T follicular helper cell (primary cell): ENCODE data around the gene CASS4.
"Not testable (repeated sequence)": the region's sequence is repeated elsewhere in the genome, so short reads cannot be mapped to it uniquely, and the experiment has no call there.

Experiments
- DNase-seq: peaks from one replicate; pipeline ENCODE4 v3.0.0-alpha.2; 2020; ENCODE audit warnings: low read depth
- total RNA-seq, 2 experiments: gene quantifications; one replicate each; lab custom pipeline; 2026; lab: John Stamatoyannopoulos, UW

The CASS4 gene, protein sequence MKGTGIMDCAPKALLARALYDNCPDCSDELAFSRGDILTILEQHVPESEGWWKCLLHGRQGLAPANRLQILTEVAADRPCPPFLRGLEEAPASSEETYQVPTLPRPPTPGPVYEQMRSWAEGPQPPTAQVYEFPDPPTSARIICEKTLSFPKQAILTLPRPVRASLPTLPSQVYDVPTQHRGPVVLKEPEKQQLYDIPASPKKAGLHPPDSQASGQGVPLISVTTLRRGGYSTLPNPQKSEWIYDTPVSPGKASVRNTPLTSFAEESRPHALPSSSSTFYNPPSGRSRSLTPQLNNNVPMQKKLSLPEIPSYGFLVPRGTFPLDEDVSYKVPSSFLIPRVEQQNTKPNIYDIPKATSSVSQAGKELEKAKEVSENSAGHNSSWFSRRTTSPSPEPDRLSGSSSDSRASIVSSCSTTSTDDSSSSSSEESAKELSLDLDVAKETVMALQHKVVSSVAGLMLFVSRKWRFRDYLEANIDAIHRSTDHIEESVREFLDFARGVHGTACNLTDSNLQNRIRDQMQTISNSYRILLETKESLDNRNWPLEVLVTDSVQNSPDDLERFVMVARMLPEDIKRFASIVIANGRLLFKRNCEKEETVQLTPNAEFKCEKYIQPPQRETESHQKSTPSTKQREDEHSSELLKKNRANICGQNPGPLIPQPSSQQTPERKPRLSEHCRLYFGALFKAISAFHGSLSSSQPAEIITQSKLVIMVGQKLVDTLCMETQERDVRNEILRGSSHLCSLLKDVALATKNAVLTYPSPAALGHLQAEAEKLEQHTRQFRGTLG
- total RNA-seq, result 4.0 to 9.0 reads per million in 2 experiments

DNA sequence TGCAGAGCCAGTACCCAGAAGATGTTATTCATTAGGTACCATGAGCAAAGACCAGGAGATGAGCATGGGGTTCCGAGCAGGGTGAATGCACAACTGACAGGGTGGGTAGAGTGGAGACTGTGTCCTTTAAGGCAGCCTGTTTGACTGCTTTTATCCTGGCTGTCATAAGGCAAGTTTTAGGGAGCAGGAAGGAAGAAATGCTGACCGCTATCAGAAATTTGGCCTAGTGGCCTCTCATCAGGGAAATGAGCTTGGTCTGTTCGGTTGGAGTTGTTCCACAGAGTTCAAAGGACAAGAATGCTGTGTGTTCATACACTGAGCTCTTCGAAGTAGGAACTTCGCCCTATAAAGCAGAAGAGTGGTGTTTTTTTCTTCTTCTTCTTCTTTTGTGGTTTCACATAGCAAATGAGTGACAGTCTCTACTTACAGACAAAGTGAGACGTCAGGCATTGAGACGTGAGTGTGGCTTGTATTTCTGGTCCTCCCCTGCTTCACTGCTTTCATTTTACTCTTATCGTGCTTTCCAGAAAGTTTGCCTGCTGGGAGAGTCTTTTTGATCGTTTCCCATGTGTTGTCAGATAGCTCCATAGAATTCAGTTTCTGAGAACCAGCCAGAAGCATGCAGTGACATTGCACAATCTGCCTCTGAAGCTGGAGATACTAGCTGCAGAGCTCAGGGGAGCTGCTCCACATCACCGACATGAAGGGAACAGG, at the start of gene CASS4:
Gene CASS4 (plus strand): TSS at position 502 of the 714 bp plus-strand sequence. CDS start 199 bp downstream, at position 701.
- DNase-seq, result no peak

GRCh38 chr20:56362833-56363413, 49.1 kb upstream of the CASS4 start:
- no peak for DNase-seq

- no peak for DNase-seq
These were observed 48.6 kb upstream of the CASS4 start for GRCh38 chr20:56363491-56363890.

- no peak for DNase-seq
These were observed 43.5 kb upstream of the CASS4 start for GRCh38 chr20:56368351-56369134.

GRCh38 chr20:56369179-56369578, 42.9 kb upstream of the CASS4 start:
- DNase-seq, result no peak

DNA sequence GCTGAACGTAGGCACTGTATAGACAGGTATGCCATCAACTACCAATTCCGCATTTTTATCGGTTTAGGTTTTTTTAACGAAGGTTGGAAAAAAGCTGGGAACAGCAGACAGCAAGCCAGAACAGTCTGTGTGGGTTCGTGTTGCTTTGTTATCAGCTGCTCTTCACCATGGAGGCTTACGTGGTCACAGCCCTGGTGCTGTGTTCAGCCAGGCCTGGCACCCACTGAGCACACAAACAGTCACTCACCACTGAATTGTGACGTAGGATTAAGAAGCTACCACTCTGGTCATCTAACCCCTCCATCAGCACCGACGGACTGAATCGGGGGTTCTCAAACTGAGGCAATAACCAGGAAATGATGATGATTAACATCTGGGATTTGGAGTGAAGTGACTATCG, 40.1 kb upstream of the CASS4 start:
- no peak for DNase-seq

- DNase-seq, result no peak
These were observed 39.2 kb upstream of the CASS4 start for GRCh38 chr20:56372850-56373249.

DNA sequence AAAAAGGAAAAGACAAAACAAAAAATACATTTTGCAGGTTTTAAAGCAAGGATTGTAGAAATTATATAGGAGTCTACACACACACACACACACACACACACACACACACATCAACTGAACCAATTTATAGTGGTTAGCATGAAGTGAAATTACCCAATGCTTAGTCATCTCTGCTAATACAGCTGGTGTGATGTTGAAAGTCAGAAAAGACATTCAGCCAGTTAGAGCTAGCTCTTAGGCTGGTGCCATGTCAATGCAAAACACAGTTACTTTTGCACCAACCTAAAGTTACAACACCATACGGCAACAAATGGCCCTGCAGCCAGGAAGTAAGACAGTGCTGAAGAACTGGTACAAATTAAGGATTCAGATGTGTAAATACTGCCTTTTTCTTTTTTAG, 38.1 kb upstream of the CASS4 start:
- DNase-seq, result no peak

- no peak for DNase-seq
These were observed 35.7 kb upstream of the CASS4 start for GRCh38 chr20:56376331-56376730.

- DNase-seq, result no peak
These were observed 33.7 kb upstream of the CASS4 start for GRCh38 chr20:56378386-56378785.

DNA sequence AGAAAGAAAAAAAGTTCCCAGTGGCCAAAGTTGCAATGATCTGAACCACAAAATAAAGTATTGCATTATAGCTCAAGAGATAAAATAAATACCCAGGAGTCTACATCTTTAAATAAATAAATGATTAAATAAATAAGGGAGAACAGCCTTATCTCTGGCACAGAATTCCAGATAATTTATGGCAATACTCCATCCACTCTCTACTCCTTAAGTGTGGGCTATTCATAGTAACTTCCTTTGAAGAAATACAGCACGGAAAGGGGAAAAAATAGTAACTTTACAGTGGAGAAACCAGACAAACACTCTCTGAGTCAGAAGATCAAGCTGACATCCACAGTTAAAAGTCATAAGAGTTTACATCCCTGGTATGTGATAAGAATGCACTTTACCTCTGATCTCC, 31.7 kb upstream of the CASS4 start:
- DNase-seq, result no peak

GRCh38 chr20:56381501-56381900, 30.6 kb upstream of the CASS4 start:
- no peak for DNase-seq

DNA sequence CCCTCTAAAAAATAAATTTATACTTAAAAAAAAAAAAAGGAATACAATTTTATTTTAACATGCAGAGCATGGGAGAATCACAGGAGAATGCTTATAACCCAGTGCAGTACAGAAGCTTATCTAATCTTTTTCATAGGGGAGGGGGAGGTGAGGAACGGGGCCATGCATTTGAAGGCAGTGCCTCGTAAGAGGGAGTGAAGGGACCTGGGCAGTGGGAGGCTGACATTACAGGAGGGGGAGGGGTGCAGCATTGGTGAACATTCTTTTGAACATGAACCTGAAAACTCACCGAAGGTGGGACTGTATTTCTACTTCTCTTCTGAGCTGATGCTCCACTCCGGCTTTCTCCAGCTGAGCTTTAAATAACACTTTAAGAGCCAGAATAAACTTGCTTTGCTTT, 29.4 kb upstream of the CASS4 start:
- no peak for DNase-seq

GRCh38 chr20:56383334-56383733, 28.7 kb upstream of the CASS4 start:
- no peak for DNase-seq

DNA sequence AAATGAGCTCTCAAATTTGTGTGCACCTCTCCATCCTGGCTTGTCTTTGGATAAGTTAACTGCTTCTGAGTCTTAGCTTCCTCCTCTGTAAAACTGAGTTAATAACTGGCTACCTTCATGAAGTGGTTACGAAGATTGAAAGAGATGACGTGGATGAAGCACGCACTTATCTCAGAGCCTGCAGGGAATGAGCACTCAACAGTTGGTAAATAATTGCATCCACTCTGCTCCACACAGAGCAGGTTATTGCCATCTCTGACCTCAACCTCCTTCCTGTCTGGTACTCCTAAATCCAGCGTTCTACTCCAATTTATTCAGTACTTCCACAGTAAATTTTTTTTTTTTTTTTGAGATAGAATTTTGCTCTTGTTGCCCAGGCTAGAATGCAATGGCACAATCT, 26.9 kb upstream of the CASS4 start:
- no peak for DNase-seq

GRCh38 chr20:56386219-56386618, 25.8 kb upstream of the CASS4 start:
- DNase-seq, result no peak

DNA sequence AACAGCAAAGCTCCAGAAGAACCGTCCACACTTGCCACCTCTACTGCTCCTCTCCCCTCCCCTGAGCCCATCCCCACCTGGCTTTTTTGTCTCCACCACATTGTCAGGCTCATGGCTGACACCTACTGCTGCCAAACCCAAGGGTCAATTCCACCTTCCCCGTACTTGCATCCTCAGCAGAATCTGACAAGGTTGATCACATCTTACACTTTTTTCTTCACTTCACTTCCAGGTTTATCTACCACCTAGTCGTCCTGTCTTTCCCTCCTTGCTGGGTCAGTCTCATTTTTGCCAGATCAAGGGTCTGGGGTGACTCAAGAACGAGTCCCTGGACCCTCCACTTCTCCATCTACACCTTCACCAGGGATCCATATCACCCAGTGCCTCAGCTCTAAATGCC, 23.2 kb upstream of the CASS4 start:
- no peak for DNase-seq

DNA sequence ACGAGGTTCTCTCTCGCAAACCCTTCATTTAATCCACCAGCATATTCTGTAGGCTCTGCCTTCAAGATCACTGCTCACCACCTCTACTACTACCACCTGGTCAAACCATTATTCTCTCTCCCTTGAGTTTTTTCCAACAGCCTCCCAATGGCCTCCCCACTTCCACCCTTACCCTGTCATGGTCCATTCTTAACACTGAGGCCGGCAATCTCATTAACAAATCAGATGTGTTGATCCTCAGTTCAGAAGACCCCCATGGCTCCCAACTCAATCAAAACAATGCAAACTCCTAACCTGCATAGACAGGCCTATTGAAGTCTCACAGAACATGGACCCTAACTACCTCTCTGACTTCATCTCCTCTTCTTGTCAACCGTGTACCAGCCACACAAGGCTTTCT, 22.3 kb upstream of the CASS4 start:
- no peak for DNase-seq

GRCh38 chr20:56390396-56390795, 21.7 kb upstream of the CASS4 start:
- not testable (repeated sequence) for DNase-seq

DNA sequence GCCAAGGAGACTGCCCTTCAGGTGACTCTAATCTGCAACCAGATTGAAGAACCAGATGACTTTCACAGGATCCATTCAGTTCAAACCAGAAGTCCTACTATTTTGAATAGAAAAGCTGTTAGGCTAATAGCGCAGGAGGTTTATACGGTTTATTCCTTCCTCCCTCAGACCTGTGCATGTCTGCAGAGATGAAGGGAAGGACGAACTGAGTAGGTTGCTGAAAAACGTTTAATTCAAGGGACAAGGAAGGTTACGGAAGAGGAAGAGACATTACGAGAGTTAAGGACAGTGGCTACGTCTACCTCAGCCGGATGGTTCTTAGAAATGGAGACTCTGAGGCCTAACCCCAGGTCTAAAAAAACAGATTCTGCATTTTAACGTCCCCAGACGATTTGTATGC, 21.0 kb upstream of the CASS4 start:
- no peak for DNase-seq

DNA sequence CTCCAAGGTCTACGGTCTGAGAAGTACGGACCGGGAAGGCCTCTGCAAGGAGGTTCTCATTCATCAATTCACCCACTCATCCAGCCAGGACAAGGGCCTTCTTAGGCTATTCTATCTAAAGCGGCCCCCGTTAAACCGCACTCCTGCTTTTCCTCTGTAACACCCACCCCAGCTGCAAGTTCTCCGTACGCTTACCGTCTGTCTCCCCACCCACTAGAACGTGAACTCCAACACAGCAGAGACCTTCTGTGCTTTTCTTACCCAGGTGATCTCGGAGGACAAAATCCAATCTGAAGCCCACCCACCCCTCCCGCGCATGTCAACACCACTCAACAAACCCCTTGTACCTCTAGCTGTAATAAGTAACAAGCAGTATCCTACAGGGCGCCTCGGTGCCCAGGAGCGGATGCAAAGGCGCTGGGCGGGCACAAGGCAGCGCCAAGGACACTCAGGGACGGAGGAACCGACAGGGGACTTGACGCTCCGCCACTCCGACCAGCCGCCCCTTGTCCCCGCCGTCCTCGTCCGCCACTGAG, 20.4 kb upstream of the CASS4 start:
- DNase-seq, result no peak
